Stimulated activated naive CD8-positive, alpha-beta T cell treated with anti-CD3 and anti-CD28 coated beads, Interleukin-15, amount 100 ng/mL, for 72 hours (primary cell): ENCODE data around the gene MAGEB17.
"Not testable (repeated sequence)": the region's sequence is repeated elsewhere in the genome, so short reads cannot be mapped to it uniquely, and the experiment has no call there.

Source experiments
- ATAC-seq: fragments of 150-1000 bp; cut with Tn5 transposase; 2 replicates; pipeline ENCODE4 v1.10.0; 2021; ENCODE audit warnings: mild to moderate bottlenecking, moderate library complexity
- DNase-seq, 2 donors: peaks; one replicate each; pipeline ENCODE4 v3.0.0; 2021 to 2022
- H3K27ac Mint-ChIP-seq, 2 donors: one replicate each; pipeline ENCODE4 v1.8.0; 2022; ENCODE audit warnings: mild to moderate bottlenecking in 2 of 2, mixed read lengths in 2 of 2, moderate library complexity in 2 of 2
- H3K27me3 Mint-ChIP-seq: one replicate; pipeline ENCODE4 v1.8.0; 2022; ENCODE audit warnings: mixed read lengths
- H3K4me1 Mint-ChIP-seq: one replicate; pipeline ENCODE4 v1.8.0; 2022; ENCODE audit warnings: mild to moderate bottlenecking, mixed read lengths
- H3K4me3 Mint-ChIP-seq, 2 donors: one replicate each; pipeline ENCODE4 v1.8.0; 2022; ENCODE audit warnings: mild to moderate bottlenecking in 2 of 2, mixed read lengths in 2 of 2, moderate library complexity in 1 of 2
- H3K9me3 Mint-ChIP-seq, 2 donors: one replicate each; pipeline ENCODE4 v1.8.0; 2022; ENCODE audit warnings: mixed read lengths in 2 of 2

MAGEB17 gene

DNA sequence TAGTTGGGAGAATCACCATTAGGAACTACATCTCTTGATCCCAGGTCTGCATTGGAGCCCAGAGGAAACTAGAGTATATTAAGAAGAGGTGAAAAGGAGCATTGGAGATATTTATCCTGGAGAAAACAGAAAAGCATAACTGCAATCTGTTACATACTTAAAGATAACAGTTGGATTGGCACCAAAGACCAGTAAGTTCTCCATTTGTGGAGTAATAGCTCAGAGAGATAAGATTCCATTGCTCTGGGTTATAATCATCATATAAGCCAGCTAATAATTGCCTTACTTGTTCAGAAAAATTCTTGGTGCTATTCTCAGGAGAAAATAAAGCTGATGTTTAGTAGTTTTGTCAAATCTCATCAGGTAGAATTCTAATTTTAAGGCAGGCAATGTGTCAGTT is 23.3 kb upstream of the MAGEB17 start:
- H3K9me3 Mint-ChIP-seq, result peaks cover 0 to 7% of the 10 kb centered on the region in 2 donors
- H3K4me3 Mint-ChIP-seq, result no peak overlapping the region
- no peak for ATAC-seq
- no peak overlapping the region for H3K27ac Mint-ChIP-seq
- DNase-seq, result no peak
- peaks cover 22% of the 10 kb centered on the region for H3K27me3 Mint-ChIP-seq
- H3K4me1 Mint-ChIP-seq, result peaks cover 10% of the 10 kb centered on the region

DNA sequence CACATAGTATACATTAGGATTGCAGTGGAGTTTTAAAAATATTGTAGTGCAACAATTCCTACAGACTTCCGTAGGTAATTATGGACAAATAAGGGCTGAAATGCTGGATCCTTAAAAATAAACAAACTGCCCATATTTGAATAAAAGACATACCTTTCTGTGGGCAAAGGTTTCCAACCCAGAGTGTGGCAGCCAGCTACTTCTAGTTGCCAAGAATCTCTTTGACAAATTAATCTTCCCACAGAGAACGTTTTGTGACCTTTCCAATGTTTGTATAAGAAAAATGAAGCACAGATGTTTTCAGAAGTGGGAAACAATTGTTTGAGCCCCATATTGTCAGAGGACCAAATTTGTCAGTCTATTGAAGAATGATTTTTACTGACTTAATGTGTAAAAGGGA is 22.9 kb upstream of the MAGEB17 start:
- Mint-ChIP-seq H3K9me3 (peaks cover 0 to 7% of the 10 kb centered on the region in 2 donors), H3K27me3 (peaks cover 22% of the 10 kb centered on the region), H3K4me1 (peaks cover 10% of the 10 kb centered on the region), H3K4me3 (no peak overlapping the region), H3K27ac (no peak overlapping the region)
- DNase-seq (no peak), ATAC-seq (no peak)

DNA sequence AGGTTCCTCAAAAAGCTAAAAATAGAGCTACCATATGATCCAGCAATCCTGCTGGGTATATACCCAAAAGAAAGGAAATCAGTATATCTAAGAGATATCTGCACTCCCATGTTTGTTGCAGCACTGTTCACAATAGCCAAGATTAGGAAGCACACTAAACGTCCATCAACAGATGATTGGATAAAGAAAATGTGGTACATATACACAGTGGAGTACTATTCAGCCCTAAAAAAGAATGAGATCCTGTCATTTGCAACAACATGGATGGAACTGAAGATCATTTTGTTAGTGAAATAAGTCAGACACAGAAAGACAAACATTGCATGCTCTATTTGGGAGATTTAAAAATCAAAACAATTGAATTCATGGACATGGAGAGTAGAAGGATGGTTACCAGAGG is 22.2 kb upstream of the MAGEB17 start:
- not testable (repeated sequence) for DNase-seq, ATAC-seq

DNA sequence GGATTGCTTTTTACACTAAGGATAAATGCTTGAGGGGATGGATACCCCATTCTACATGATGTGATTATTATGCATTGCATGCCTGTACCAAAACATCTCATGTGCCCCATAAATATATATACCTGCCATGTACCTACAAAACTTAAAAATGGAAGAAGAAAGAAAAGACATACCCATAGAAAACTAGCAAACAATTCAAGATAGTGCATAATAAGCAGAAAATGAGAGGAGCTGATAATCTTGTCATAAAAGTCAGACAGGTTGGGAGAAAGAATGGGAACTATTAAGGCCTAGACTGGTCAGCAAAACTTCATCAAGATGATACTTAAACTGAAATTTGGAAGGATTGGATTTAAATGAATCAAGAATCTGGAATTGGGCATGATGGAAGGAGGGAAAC is 21.6 kb upstream of the MAGEB17 start:
- Mint-ChIP-seq H3K4me1 (peaks cover 4% of the 10 kb centered on the region), H3K4me3 (no peak overlapping the region), H3K9me3 (peaks cover 0 to 7% of the 10 kb centered on the region in 2 donors), H3K27ac (no peak overlapping the region), H3K27me3 (peaks cover 22% of the 10 kb centered on the region)
- no peak for ATAC-seq
- no peak for DNase-seq

More for the DNA sequence above, 22.2 kb upstream of the MAGEB17 start:
- Mint-ChIP-seq H3K27me3 (peaks cover 22% of the 10 kb centered on the region), H3K27ac (peak overlapping the region in 1 of 2 donors; percentile 40)
- not testable (repeated sequence) for H3K9me3 Mint-ChIP-seq, H3K4me1 Mint-ChIP-seq, H3K4me3 Mint-ChIP-seq

DNA sequence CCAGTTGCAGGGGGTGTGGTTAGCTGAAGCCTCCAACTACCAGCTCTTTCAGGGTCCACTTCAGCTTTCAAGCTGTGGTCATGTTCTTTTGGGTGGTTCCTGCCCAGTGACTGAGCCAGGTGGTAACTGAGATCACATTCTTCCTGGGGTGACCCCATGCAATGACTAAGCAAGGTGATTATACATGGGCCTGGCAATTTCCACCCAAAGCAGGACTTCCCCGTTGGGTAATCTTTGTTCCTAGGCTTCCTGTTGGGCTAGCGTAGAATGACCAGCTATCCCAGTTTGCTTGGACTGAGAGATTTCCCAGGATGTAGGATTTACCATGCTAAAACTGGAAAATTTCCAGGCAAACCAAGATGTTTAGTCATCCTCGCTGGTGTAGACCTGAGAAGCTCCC is 18.4 kb upstream of the MAGEB17 start:
- H3K27me3 Mint-ChIP-seq, result peaks cover 7% of the 10 kb centered on the region

DNA sequence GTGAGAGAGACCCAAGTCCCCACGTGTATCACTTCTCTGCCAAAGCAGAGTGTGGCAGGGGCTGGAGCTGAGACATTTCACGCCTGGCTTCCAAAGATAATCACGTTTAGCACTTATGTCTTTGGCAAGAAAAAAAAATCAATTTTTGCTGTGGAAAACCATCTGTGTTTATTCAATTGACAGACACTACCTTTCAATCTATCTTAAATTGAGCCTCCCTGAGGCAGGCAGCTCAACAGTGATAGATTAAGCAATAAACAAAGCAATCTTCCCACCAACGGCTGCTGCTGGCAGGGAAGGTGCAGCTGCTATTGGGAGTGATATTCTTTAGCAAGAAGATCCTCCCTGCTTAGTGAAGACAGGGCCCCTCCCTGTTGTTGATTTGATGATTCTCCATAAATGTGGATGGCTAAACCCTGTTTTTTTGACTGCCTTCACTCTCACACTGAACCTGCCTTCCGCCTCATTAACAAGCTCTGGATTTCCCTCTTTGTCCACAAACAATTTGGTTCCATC is 11.6 kb upstream of the MAGEB17 start:
- DNase-seq (no peak), ATAC-seq (no peak)
- Mint-ChIP-seq H3K27ac (no peak overlapping the region), H3K4me3 (no peak overlapping the region), H3K4me1 (no peaks in the 10 kb centered on the region), H3K27me3 (no peaks in the 10 kb centered on the region), H3K9me3 (no peaks in the 10 kb centered on the region)

More for the DNA sequence above, 18.4 kb upstream of the MAGEB17 start:
- ATAC-seq (no peak), DNase-seq (no peak)
- Mint-ChIP-seq H3K4me3 (no peak overlapping the region), H3K27ac (no peak overlapping the region), H3K9me3 (peaks cover 0 to 7% of the 10 kb centered on the region in 2 donors), H3K4me1 (no peaks in the 10 kb centered on the region)

DNA sequence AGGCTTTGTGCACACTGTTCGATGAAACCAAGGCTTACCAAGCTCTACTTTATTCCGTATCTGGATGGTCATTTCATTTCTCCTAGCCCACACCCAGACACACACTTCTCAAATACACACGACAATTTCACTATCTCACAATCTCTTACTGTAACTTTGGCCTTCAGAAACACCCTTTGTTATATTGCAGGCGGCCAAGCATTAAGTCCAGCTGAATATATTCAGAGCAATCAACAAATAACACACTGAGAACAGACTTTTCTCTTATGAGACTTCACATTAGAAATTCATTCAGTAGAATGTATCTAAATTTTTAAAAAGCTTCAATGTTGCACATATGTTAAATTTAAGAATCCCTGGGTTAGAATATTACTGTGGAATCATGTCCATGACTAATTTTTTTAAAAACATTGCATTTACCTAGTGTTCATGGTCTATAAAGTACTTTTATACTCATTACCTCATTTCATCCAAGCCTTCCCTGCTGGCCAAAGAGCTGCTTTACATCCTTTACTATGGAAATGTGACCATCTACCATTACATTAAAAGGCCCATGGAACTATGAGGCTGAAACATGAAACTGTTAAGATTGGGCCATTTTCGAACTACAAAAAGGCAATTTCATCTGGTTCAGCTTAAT is 10.5 kb upstream of the MAGEB17 start:
- H3K9me3 Mint-ChIP-seq, result no peaks in the 10 kb centered on the region
- no peak overlapping the region for H3K27ac Mint-ChIP-seq
- no peaks in the 10 kb centered on the region for H3K4me1 Mint-ChIP-seq

DNA sequence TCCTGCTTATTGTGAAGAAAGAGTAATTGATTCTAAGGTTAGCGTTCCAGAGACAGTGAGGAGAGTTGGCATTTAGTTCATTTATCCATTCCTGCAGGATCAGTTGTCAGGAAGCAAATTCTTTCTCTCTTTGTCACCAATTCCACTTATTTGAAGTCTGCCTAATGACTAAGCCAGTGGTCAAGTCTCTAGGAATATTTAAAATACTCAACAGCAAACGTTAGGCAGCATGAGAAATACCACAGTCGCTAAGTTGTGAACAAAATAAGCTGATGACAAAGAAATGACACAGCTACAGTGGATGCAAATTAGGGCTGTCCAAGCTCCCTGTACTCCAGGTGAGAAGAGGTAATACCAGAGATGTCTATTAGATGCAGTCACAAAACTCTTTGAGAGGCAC is 6.6 kb upstream of the MAGEB17 start:
- no peak for DNase-seq

More for the DNA sequence above, 10.5 kb upstream of the MAGEB17 start:
- Mint-ChIP-seq H3K27me3 (no peaks in the 10 kb centered on the region), H3K4me3 (no peak overlapping the region)
- DNase-seq (no peak), ATAC-seq (no peak)

DNA sequence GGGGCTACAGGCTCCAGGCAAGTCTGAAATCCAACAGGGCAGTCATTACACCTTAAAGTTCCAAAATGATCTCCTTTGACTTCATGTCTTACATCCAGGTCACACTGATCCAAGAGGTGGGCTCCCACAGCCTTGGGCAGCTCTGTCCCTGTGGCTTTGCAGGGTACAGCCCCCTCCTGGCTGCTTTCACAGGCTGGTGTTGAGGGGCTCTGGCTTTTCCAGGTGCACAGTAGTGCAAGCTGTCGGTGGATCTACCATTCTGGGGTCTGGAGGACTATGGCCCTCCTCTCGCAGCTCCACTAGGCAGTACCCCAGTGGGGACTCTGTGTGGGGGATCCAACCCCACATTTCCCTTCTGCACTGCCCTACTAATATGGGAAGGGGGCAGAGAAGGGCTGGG is 6.1 kb upstream of the MAGEB17 start:
- H3K9me3 Mint-ChIP-seq, H3K27me3 Mint-ChIP-seq, DNase-seq, H3K4me1 Mint-ChIP-seq, H3K27ac Mint-ChIP-seq, H3K4me3 Mint-ChIP-seq, ATAC-seq: not testable (repeated sequence)

More for the DNA sequence above, 6.6 kb upstream of the MAGEB17 start:
- no peaks in the 10 kb centered on the region for H3K27me3 Mint-ChIP-seq
- ATAC-seq, result no peak
- no peak overlapping the region for H3K4me3 Mint-ChIP-seq
- no peaks in the 10 kb centered on the region for H3K9me3 Mint-ChIP-seq
- no peaks in the 10 kb centered on the region for H3K4me1 Mint-ChIP-seq
- H3K27ac Mint-ChIP-seq, result no peak overlapping the region

DNA sequence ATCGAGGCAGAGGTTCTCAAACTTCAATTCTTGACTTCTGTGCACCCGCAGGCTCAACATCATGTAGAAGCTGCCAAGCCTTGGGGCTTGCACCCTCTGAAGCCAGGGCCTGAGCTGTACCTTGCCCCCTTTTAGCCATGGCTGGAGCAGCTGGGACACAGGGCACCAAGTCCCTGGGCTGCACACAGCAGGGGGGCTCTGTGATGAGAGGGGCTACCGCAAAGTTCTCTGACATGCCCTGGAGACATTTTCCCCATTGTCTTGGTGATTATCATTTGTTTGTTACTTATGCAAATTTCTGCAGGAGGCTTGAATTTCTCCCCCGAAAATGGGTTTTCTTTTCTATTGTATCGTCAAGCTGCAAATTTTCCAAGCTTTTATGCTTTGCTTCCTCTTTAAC is 4.9 kb upstream of the MAGEB17 start:
- H3K27ac Mint-ChIP-seq, result no peak overlapping the region
- H3K4me1 Mint-ChIP-seq, result no peaks in the 10 kb centered on the region
- no peaks in the 10 kb centered on the region for H3K27me3 Mint-ChIP-seq
- no peak for DNase-seq
- H3K9me3 Mint-ChIP-seq, result no peaks in the 10 kb centered on the region
- no peak overlapping the region for H3K4me3 Mint-ChIP-seq
- no peak for ATAC-seq

DNA sequence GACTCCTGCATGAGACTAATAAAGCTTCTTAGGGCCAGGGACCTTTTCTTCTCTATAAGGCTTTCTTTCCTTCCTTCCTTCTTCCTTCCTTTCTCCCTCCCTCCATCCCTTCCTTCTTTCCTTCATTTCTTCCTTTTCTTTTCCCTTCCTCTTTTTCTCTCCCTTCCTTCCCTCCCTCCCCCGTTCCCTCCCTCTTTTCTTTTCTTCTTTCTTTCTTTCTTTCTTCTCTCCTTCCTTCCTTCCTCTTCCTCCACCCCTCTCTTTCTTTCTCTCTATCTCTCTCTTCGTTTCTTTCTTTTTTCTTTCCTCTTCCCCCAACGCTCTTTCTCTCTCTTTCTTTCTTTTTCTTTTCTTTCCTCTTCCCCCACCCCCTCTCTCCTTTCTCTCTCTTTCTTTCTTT is 2.5 kb upstream of the MAGEB17 start:
- Mint-ChIP-seq H3K27ac (no peak overlapping the region), H3K27me3 (no peaks in the 10 kb centered on the region), H3K4me1 (no peaks in the 10 kb centered on the region), H3K4me3 (no peak overlapping the region), H3K9me3 (no peaks in the 10 kb centered on the region)
- ATAC-seq (no peak), DNase-seq (no peak)

DNA sequence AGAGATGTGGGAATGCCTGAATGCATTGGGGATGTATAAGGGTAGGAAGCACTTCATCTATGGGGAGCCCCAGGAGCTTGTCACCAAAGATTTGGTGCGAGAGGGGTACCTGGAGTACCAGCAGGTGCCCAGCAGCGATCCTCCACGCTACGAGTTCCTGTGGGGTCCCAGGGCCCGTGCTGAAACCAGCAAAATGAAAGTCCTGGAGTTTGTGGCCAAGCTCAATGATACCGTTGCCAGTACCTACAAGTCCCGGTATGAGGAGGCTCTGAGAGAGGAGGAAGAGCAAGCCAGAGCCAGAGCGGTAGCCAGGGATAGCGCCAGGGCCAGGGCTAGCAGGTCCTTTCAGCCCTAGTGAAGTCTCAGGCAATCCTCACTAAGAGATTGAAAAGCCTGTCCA is 3.8 kb downstream of the MAGEB17 start:
- DNase-seq, result no peak
- Mint-ChIP-seq H3K27ac (no peak overlapping the region), H3K27me3 (peaks cover 10% of the 10 kb centered on the region), H3K4me1 (no peaks in the 10 kb centered on the region), H3K4me3 (no peak overlapping the region), H3K9me3 (no peaks in the 10 kb centered on the region)
- no peak for ATAC-seq

DNA sequence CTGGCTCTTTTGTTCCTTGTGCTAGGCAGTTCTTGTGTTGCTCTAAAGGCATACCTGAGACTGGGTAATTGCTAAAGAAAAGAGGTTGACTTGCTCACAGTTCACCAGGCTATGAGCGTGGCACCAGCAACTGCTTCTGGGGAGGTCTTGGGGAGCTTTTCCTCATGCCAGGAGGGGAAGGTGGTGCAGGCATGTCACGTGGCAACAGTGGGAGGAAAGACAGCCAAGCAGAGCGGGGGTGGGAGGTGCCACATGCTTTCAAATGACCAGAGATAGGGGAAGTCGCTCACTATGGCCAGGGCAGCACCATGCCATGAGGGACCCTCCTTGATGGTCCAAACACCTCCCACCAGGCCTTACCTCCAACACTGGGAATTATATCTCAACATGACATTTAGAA is 4.7 kb downstream of the MAGEB17 start:
- Mint-ChIP-seq H3K27ac (no peak overlapping the region), H3K4me1 (no peaks in the 10 kb centered on the region), H3K9me3 (no peaks in the 10 kb centered on the region), H3K27me3 (peaks cover 10% of the 10 kb centered on the region), H3K4me3 (no peak overlapping the region)
- DNase-seq (no peak), ATAC-seq (no peak)

DNA sequence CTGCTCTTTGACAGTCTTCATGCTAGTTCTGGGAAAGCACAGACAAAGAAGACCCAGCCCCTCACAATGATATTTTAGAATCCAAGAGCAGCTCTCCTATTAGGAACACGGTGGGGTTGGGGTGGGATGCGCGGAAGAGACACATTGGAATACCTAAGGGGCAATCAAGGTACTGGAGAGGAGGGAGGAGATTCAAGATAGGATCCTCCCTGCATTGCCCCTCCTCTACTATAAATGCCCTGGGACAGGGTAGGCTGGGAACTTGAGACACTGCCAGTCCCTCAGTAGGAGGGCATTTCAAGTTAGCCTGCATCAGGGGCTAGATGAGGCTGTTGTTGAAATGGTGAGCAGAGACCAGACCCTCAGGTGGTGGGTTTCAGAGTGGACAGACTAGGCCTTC is 5.1 kb downstream of the MAGEB17 start:
- Mint-ChIP-seq H3K9me3 (no peaks in the 10 kb centered on the region), H3K27ac (no peak overlapping the region), H3K4me3 (no peak overlapping the region), H3K4me1 (no peaks in the 10 kb centered on the region), H3K27me3 (peaks cover 10% of the 10 kb centered on the region)
- DNase-seq (no peak), ATAC-seq (no peak)

DNA sequence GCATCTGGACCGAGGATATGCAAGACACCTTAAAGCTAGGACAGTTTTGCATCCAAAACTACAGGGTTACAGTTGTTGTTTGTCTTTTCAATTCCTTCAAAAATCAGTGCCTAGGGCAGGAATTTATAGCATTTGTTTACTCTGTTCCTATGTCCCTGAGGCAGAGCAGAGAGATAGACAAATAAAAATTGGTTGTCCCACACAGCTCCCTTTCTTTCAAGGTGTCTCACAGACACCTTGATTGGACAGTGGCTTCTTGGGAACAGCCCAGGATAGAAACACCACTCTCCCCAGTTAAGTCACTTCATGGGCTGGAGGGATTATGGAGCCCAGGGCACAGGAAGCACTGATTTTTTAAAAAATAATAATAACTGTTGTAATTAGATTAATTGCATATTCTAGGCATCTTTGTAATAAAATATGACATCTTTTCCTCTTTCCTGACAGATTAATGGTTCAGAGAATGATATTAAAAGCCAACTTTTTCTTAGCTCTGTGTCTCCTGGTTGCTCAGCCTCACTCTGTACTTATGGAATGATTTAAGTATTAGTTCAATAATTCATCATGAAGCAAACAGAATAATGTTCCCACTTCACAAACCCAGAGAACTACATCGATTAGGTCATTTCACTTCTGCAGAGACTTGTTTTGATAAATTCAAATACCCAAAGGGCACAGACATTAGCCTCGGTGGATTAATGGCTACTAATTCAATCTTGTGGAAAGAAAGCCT is 8.2 kb downstream of the MAGEB17 start:
- no peaks in the 10 kb centered on the region for H3K9me3 Mint-ChIP-seq
- peaks cover 10% of the 10 kb centered on the region for H3K27me3 Mint-ChIP-seq

DNA sequence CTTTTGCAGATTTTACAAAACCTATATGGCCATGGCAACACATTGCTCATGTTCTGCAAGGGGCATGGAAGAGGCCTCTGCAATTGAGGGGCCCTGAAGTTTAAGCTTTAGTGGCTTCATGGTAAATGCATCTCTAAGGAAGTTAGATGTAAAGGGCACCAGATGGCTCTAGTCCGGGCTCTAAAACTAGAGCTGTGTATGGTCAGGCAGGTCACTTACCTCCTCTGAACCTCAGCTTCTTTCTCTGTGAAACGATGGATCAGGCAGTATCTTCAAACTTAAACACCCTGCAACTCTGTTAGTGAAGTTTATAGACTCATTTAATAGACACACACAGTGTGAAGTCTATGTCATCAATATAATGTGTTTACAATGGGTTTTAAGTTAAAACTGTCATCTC is 10.0 kb downstream of the MAGEB17 start:
- ATAC-seq, result no peak
- no peaks in the 10 kb centered on the region for H3K4me1 Mint-ChIP-seq

More for the DNA sequence above, 8.2 kb downstream of the MAGEB17 start:
- Mint-ChIP-seq H3K4me1 (no peaks in the 10 kb centered on the region), H3K4me3 (no peak overlapping the region), H3K27ac (no peak overlapping the region)
- no peak for DNase-seq
- ATAC-seq, result no peak

More for the DNA sequence above, 10.0 kb downstream of the MAGEB17 start:
- no peak overlapping the region for H3K27ac Mint-ChIP-seq
- peaks cover 9% of the 10 kb centered on the region for H3K27me3 Mint-ChIP-seq
- H3K4me3 Mint-ChIP-seq, result no peak overlapping the region
- DNase-seq, result no peak
- H3K9me3 Mint-ChIP-seq, result no peaks in the 10 kb centered on the region
